Stimulated activated CD4-positive, alpha-beta T cell treated with anti-CD3 and anti-CD28 coated beads, Interleukin-4, amount 100 ng/mL, for 4 hours (primary cell): Measurements from ENCODE around the gene LUZP2.

ENCODE experiments used
- DNase-seq, 2 experiments: peaks; one replicate each; pipeline ENCODE4 v3.0.0-alpha.2; 2020

Gene LUZP2

GRCh38 chr11:24496736-24497725 lies at the start of gene LUZP2:
Gene LUZP2, plus strand, starts transcription at chr11:24497053.
- no peak for DNase-seq

- DNase-seq: no peak
Observed at GRCh38 chr11:24453129-24453718, 43.6 kb upstream of the LUZP2 start.

- DNase-seq: no peak
Observed at GRCh38 chr11:24457985-24458384, 38.9 kb upstream of the LUZP2 start.

GRCh38 chr11:24470431-24470830 lies 26.4 kb upstream of the LUZP2 start:
- no peak for DNase-seq

- no peak for DNase-seq
Observed at GRCh38 chr11:24471084-24471483, 25.8 kb upstream of the LUZP2 start.

GRCh38 chr11:24478718-24479117 lies 18.1 kb upstream of the LUZP2 start:
- DNase-seq: no peak

- DNase-seq: no peak
Observed at GRCh38 chr11:24489477-24489876, 7.4 kb upstream of the LUZP2 start.

- DNase-seq: no peak
Observed at GRCh38 chr11:24496386-24496735, 492 bp upstream of the LUZP2 start.

GRCh38 chr11:24497831-24498230 lies 978 bp downstream of the LUZP2 start:
- no peak for DNase-seq

GRCh38 chr11:24502425-24502824 lies 5.6 kb downstream of the LUZP2 start:
- no peak for DNase-seq

- no peak for DNase-seq
Observed at GRCh38 chr11:24509114-24509513, 12.3 kb downstream of the LUZP2 start.

- DNase-seq: no peak
Observed at GRCh38 chr11:24511511-24511910, 14.7 kb downstream of the LUZP2 start.

GRCh38 chr11:24513479-24514218 lies 16.8 kb downstream of the LUZP2 start:
- no peak for DNase-seq

GRCh38 chr11:24514219-24514594 lies 17.4 kb downstream of the LUZP2 start:
- DNase-seq: no peak

GRCh38 chr11:24515632-24516031 lies 18.8 kb downstream of the LUZP2 start:
- DNase-seq: no peak

GRCh38 chr11:24516638-24517037 lies 19.8 kb downstream of the LUZP2 start:
- no peak for DNase-seq

- no peak for DNase-seq
Observed at GRCh38 chr11:24521601-24522000, 24.7 kb downstream of the LUZP2 start.

GRCh38 chr11:24524156-24524555 lies 27.3 kb downstream of the LUZP2 start:
- no peak for DNase-seq

- DNase-seq: no peak
Observed at GRCh38 chr11:24531528-24531927, 34.7 kb downstream of the LUZP2 start.

- no peak for DNase-seq
Observed at GRCh38 chr11:24543771-24544170, 46.9 kb downstream of the LUZP2 start.

- no peak for DNase-seq
Observed at GRCh38 chr11:24556693-24557092, 59.8 kb downstream of the LUZP2 start.

GRCh38 chr11:24559315-24559714 lies 62.5 kb downstream of the LUZP2 start:
- no peak for DNase-seq

GRCh38 chr11:24560324-24560723 lies 63.5 kb downstream of the LUZP2 start:
- DNase-seq: no peak

- no peak for DNase-seq
Observed at GRCh38 chr11:24567380-24567779, 70.5 kb downstream of the LUZP2 start.
